HL-60 (cell line): ENCODE measurements around the gene CACNA1C.

Source experiments
- DNase-seq, 2 experiments: peaks; one replicate each; pipeline ENCODE4 v3.0.0-alpha.2; 2010 to 2020; ENCODE audit warnings: low read depth in 1 of 2, low spot score in 1 of 2
- H3K27ac ChIP-seq: fragments of 250-450 bp; sonication (Bioruptor Pico); replicated peaks from 2 replicates; pipeline ENCODE4 v1.5.1; 2020; ENCODE audit warnings: mild to moderate bottlenecking, moderate library complexity
- H3K27me3 ChIP-seq: fragments of 250-450 bp; sonication (Bioruptor Pico); 2 replicates; pipeline ENCODE4 v1.5.1; 2021; ENCODE audit warnings: mild to moderate bottlenecking, moderate library complexity; ENCODE audit not compliant: insufficient read depth, poor library complexity, severe bottlenecking
- H3K4me3 ChIP-seq: replicated peaks from 2 replicates; pipeline ENCODE4 v1.5.1; 2011; ENCODE audit warnings: mild to moderate bottlenecking, control low read depth, low read length; ENCODE audit not compliant: insufficient read depth
- GABPA ChIP-seq: IDR thresholded peaks from 2 replicates; pipeline ENCODE4 v1.6.1; 2012; ENCODE audit warnings: low read depth
- POLR2AphosphoS5 ChIP-seq: IDR thresholded peaks from 2 replicates; pipeline ENCODE4 v1.6.1; 2012; ENCODE audit warnings: low read depth
- REST ChIP-seq: IDR thresholded peaks from 2 replicates; pipeline ENCODE4 v1.6.1; 2012; ENCODE audit warnings: low read depth; ENCODE audit not compliant: insufficient replicate concordance
- SPI1 ChIP-seq: IDR thresholded peaks from 2 replicates; pipeline ENCODE4 v1.6.1; 2012; ENCODE audit warnings: low read depth, mild to moderate bottlenecking, borderline replicate concordance
- TF ChIP-seq, protein P1 (sequence below): IDR thresholded peaks from one replicate; pipeline ENCODE4 v1.5.1; 2011; ENCODE audit warnings: low read length, control low read depth, inconsistent platforms; ENCODE audit not compliant: insufficient read depth

CACNA1C gene

GRCh38 chr12:2306735-2307134, 253.9 kb downstream of the CACNA1C start:
- TF ChIP-seq REST, result no peak
- TF ChIP-seq SPI1, result peak; percentile 98
- H3K27ac ChIP-seq, result peak overlapping the region; percentile 60
- H3K4me3 ChIP-seq, result no peak overlapping the region
- H3K27me3 ChIP-seq, result no peaks in the 10 kb centered on the region
- peak in 1 of 2 experiments; percentile 65 for DNase-seq

GRCh38 chr12:2307550-2307949, 254.8 kb downstream of the CACNA1C start:
- Histone ChIP-seq H3K4me3 (no peak overlapping the region), H3K27ac (no peak overlapping the region), H3K27me3 (no peaks in the 10 kb centered on the region)
- no peak for DNase-seq
- no peak for TF ChIP-seq REST
- no peak for TF ChIP-seq POLR2AphosphoS5
- TF ChIP-seq GABPA, result no peak
- TF ChIP-seq, protein P1, sequence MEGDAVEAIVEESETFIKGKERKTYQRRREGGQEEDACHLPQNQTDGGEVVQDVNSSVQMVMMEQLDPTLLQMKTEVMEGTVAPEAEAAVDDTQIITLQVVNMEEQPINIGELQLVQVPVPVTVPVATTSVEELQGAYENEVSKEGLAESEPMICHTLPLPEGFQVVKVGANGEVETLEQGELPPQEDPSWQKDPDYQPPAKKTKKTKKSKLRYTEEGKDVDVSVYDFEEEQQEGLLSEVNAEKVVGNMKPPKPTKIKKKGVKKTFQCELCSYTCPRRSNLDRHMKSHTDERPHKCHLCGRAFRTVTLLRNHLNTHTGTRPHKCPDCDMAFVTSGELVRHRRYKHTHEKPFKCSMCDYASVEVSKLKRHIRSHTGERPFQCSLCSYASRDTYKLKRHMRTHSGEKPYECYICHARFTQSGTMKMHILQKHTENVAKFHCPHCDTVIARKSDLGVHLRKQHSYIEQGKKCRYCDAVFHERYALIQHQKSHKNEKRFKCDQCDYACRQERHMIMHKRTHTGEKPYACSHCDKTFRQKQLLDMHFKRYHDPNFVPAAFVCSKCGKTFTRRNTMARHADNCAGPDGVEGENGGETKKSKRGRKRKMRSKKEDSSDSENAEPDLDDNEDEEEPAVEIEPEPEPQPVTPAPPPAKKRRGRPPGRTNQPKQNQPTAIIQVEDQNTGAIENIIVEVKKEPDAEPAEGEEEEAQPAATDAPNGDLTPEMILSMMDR, result no peak
- TF ChIP-seq SPI1, result no peak

GRCh38 chr12:2309647-2310046, 256.9 kb downstream of the CACNA1C start:
- TF ChIP-seq REST (no peak), SPI1 (peak; percentile 96)
- H3K27ac ChIP-seq, result no peak overlapping the region

DNA sequence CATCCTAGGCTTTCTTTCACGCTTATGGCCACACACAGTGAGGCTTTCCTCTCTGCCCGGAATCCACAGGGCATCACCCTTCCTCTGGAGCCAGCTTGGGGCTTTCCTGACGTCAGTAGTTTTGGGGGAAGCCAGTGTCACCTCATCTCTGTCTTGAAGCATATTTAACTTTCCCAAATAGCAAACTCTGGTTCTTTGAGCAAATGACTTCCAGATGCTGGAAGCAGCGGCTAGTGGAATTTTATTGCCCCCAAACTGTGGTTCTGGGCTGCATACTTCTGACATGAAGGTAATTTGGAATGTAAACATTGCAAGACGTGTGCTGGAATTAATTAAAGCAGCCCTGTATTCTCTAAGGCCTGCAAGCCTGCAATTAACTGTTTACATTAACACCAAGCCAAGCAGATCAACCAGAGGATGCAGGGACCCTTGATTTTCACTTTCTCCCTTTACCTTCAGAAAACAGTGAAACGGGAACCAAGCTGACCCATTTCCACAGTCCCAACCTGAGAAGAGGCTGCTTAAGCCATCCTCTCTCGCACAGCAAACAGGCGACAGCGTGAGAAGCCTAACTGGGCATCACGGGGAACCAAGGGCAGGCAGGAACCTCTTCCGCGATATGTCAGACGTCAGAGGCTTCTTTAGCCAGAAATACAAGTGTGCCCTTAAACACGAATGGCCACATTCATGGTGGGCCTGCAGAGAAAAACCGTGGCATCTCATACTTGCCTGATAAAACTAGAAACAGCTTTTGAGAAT, 258.4 kb downstream of the CACNA1C start:
- H3K27me3 ChIP-seq, result no peaks in the 10 kb centered on the region
- no peak for DNase-seq
- H3K4me3 ChIP-seq, result no peak overlapping the region
- H3K27ac ChIP-seq, result no peak overlapping the region
- TF ChIP-seq, protein P1, result no peak
- no peak for TF ChIP-seq POLR2AphosphoS5
- TF ChIP-seq REST, result no peak
- no peak for TF ChIP-seq GABPA

More at GRCh38 chr12:2309647-2310046, 256.9 kb downstream of the CACNA1C start:
- DNase-seq, result peak in 1 of 2 experiments; percentile 55
- H3K27me3 ChIP-seq, result no peaks in the 10 kb centered on the region
- no peak overlapping the region for H3K4me3 ChIP-seq
